GM12878 (cell line): Measurements from ENCODE around the gene HAND1. TPM values are rescaled to one million over a fixed set of nuclear protein-coding genes. Genes with fewer than 3 reads are reported as not detected.

ENCODE experiments used
- E2F8 ChIP-seq: fragments of 450-650 bp; IDR thresholded peaks from 2 replicates; pipeline ENCODE4 v1.6.1; 2018; ENCODE audit warnings: mild to moderate bottlenecking, low read depth, moderate library complexity; ENCODE audit not compliant: partially characterized antibody
- EZH2 ChIP-seq: IDR thresholded peaks from 2 replicates; pipeline ENCODE4 v1.6.1; 2012; ENCODE audit warnings: low read depth, mild to moderate bottlenecking, control low read depth, inconsistent platforms, low read length, borderline replicate concordance; ENCODE audit not compliant: control insufficient read depth
- HSF1 ChIP-seq: fragments of 150-350 bp; IDR thresholded peaks from 2 replicates; pipeline ENCODE4 v1.6.1; 2014; ENCODE audit warnings: mild to moderate bottlenecking, low read depth, low read length
- KAT2A ChIP-seq: conservative IDR thresholded peaks from 2 replicates; pipeline ENCODE4 v1.6.1; 2011; ENCODE audit warnings: low read depth, low read length; ENCODE audit not compliant: control insufficient read depth
- NFYA ChIP-seq: IDR thresholded peaks from 2 replicates; pipeline ENCODE4 v1.6.1; 2011; ENCODE audit warnings: low read depth, mild to moderate bottlenecking, low read length, improper control_type of control experiment, borderline replicate concordance
- PAX5 ChIP-seq: IDR thresholded peaks from 2 replicates; pipeline ENCODE4 v1.6.1; 2011; ENCODE audit warnings: low read depth, low read length, borderline replicate concordance
- RELB ChIP-seq: fragments of 450-650 bp; IDR thresholded peaks from 2 replicates; pipeline ENCODE4 v1.6.1; 2017; ENCODE audit warnings: low read depth, mild to moderate bottlenecking, moderate library complexity
- SIX5 ChIP-seq: IDR thresholded peaks from 2 replicates; pipeline ENCODE4 v1.6.1; 2011; ENCODE audit warnings: mild to moderate bottlenecking, low read depth, low read length, moderate library complexity; ENCODE audit not compliant: severe bottlenecking
- YY1 ChIP-seq: IDR thresholded peaks from 2 replicates; pipeline ENCODE4 v1.6.1; 2011; ENCODE audit warnings: low read depth, mild to moderate bottlenecking, low read length
- ZNF207 ChIP-seq: fragments of 450-650 bp; IDR thresholded peaks from 2 replicates; pipeline ENCODE4 v1.6.1; 2014; ENCODE audit warnings: antibody characterized with exemption, mild to moderate bottlenecking, borderline replicate concordance
- ZNF384 ChIP-seq: IDR thresholded peaks from 2 replicates; pipeline ENCODE4 v1.6.1; 2012; ENCODE audit warnings: low read depth, mild to moderate bottlenecking, low read length, improper control_type of control experiment, borderline replicate concordance
- polyA plus RNA-seq, 11 experiments: library from polyadenylated mRNA; depleted of rRNA in 4 of 11; unstranded in 6 of 11; stranded (reverse) in 5 of 11; fragments of >200 nt; fragmentation: Nextera tagmentation in 4 of 11; fragmentation: Illumina TruSeq in 1 of 11; extraction: Ambion mirVana in 4 of 11; extraction: Trizol in 1 of 11; gene quantifications; 1 replicate in 1 of 11; 2 replicates in 10 of 11; pipeline versions ENCODE4 v1.2.1 to v1.2.3, GENCODE V29; 2011 to 2016; ENCODE audit warnings: inconsistent platforms in 2 of 11, missing spikeins in 2 of 11, low read depth in 1 of 11
- total RNA-seq, 4 experiments: library from RNA; depleted of rRNA in 3 of 4; stranded (reverse); fragments of >200 nt in 3 of 4; fragmentation: Illumina TruSeq in 1 of 4; extraction: Trizol in 1 of 4; gene quantifications; 2 replicates each; pipeline versions ENCODE4 v1.2.1 to v1.2.3, GENCODE V29; 2013 to 2021

Gene HAND1
- total and polyA plus RNA-seq, 10 of the 15 experiments (the other 5 are each of a cell fraction or from before 2014, with no cell fraction given): 0.06 to 0.41 (median 0.27) TPM; not detected in 4

- TF ChIP-seq RELB (no peak), SIX5 (no peak), YY1 (no peak), PAX5 (no peak), NFYA (no peak), HSF1 (no peak), ZNF207 (no peak), E2F8 (no peak), EZH2 (no peak), ZNF384 (no peak), KAT2A (no peak)
- TF ChIP-seq, all 136 proteins: peak for 0
These were observed 46.9 kb downstream of the HAND1 start (continued) for GRCh38 chr5:154430961-154431630.
